Heart left ventricle (tissue), 16 donors: ENCODE data around the gene CDX1. TPM values are rescaled to one million over a fixed set of nuclear protein-coding genes. Genes with fewer than 3 reads are reported as not detected.

ENCODE experiments used
- ATAC-seq, 4 donors: fragments of 200-7000 bp; cut with Tn5 transposase; one replicate each; pipeline ENCODE4 v1.9.1; 2020 to 2022; ENCODE audit warnings: moderate library complexity in 4 of 4, mild to moderate bottlenecking in 3 of 4, moderate number of reproducible peaks in 1 of 4
- DNase-seq, 5 donors: peaks; one replicate each; pipeline ENCODE4 v3.0.0-alpha.2; 2020
- H3K27ac ChIP-seq, 12 donors: fragments of 200-600 bp; sonication (generic) in 4 of 12; one replicate each; pipeline versions ENCODE4 v1.5.0 to v1.8.0; 2016 to 2022; ENCODE audit warnings: mild to moderate bottlenecking in 2 of 12
- H3K27me3 ChIP-seq, 9 donors: fragments of 200-600 bp; sonication (generic) in 2 of 9; one replicate each; pipeline versions ENCODE4 v1.5.1 to v1.8.0; 2016 to 2022; ENCODE audit warnings: mild to moderate bottlenecking in 3 of 9
- H3K36me3 ChIP-seq, 9 donors: fragments of 200-600 bp; sonication (generic) in 2 of 9; one replicate each; pipeline versions ENCODE4 v1.5.0 to v1.8.0; 2018 to 2022; ENCODE audit warnings: mild to moderate bottlenecking in 2 of 9
- H3K4me1 ChIP-seq, 12 donors: fragments of 200-600 bp; sonication (generic) in 4 of 12; one replicate each; pipeline versions ENCODE4 v1.5.0 to v1.8.0; 2016 to 2022; ENCODE audit warnings: mild to moderate bottlenecking in 3 of 12
- H3K4me3 ChIP-seq, 12 donors: fragments of 200-600 bp; sonication (generic) in 4 of 12; one replicate each; pipeline versions ENCODE4 v1.5.0 to v1.8.0; 2017 to 2022; ENCODE audit warnings: mild to moderate bottlenecking in 9 of 12, moderate library complexity in 4 of 12
- H3K9me3 ChIP-seq, 12 donors: fragments of 200-600 bp; sonication (generic) in 4 of 12; one replicate each; pipeline versions ENCODE4 v1.5.0 to v1.8.0; 2016 to 2022; ENCODE audit warnings: mild to moderate bottlenecking in 1 of 12
- CTCF ChIP-seq, 12 donors: fragments of 200-600 bp; sonication (generic) in 4 of 12; IDR thresholded peaks; one replicate each; pipeline versions ENCODE4 v1.5.0 to v1.8.0; 2018 to 2022; ENCODE audit warnings: antibody characterized with exemption in 12 of 12, mild to moderate bottlenecking in 5 of 12
- POLR2A ChIP-seq, 2 donors: fragments of 450-650 bp; IDR thresholded peaks; one replicate each; pipeline ENCODE4 v1.6.1; 2017; ENCODE audit warnings: antibody characterized with exemption in 2 of 2, mild to moderate bottlenecking in 2 of 2, moderate library complexity in 2 of 2
- WGBS, 4 donors: extraction: QIAGEN DNeasy Blood & Tissue Kit in 2 of 4; methylation state at CpG; one replicate each; pipeline versions ENCODE4 v1.1.5 to v1.1.7; 2013 to 2018; 5-methylcytosine and 5-hydroxymethylcytosine counted together
- intact Hi-C, 10 donors: fragments of 100-400 bp; cut with DNase I; formaldehyde crosslinking; loops; one replicate each; pipeline versions ENCODE4 v1.11.1 to v1.14.2; 2022
- polyA plus RNA-seq, 2 donors: library from polyadenylated mRNA; stranded (reverse); fragments of 200-250 nt; gene quantifications; one replicate each; pipeline ENCODE4 v1.2.3, GENCODE V29; 2013
- total RNA-seq, 9 donors: library from RNA; depleted of rRNA in 2 of 9; stranded (reverse); fragments of >200 nt in 2 of 9; fragmentation: NEBNext Ultra II Directional in 3 of 9; extraction: Animal tissue kit (Norgen Biotek cat#: 25700) in 3 of 9; gene quantifications; one replicate each; pipeline versions ENCODE4 v1.1.0 to v1.2.4, GENCODE V29; 2016 to 2023
- donor health status: ischemic (EF 13 %, LVEDD 7.1; RV severe dilation, severe dysfunction).
- donor health status: healthy with polysubstance abuse.
- donor health status: DM: no; HTN: yes; CAD: no.
- donor health status: DM: no; HTN: no; CAD: no.
- donor health status: ischemic (EF 25% LVEDD 6.9; RV normal size, moderate dysfunction).
- donor health status: ischemic (EF 25% LVEDD 5.7; RV mildly dilated, moderate dysfunction).
- donor health status: healthy.
- donor health status: DM: yes; HTN: yes; CAD: no.
- donor health status: ischemic (EF 35%, LVEDD 5.7; RV mildly dilated, moderate dysfunction).
- donor health status: nonischemic (EF 11% LVEDD 7.7; RV severe dilation, severe dysfunction).
- donor health status: DM: yes; HTN: yes; CAD: no.
- donor health status: PGD.
- donor health status: ischemic (EF 29% LVEDD 5.4; RV normal size, mild dysfunction).
- donor health status: nonischemic (EF 23%, LVEDD 6.1; RV moderate dilation, normal function).

Gene CDX1
- total and polyA plus RNA-seq, 11 donors: 0.17 to 0.29 (median 0.29) TPM; not detected in 8

DNA sequence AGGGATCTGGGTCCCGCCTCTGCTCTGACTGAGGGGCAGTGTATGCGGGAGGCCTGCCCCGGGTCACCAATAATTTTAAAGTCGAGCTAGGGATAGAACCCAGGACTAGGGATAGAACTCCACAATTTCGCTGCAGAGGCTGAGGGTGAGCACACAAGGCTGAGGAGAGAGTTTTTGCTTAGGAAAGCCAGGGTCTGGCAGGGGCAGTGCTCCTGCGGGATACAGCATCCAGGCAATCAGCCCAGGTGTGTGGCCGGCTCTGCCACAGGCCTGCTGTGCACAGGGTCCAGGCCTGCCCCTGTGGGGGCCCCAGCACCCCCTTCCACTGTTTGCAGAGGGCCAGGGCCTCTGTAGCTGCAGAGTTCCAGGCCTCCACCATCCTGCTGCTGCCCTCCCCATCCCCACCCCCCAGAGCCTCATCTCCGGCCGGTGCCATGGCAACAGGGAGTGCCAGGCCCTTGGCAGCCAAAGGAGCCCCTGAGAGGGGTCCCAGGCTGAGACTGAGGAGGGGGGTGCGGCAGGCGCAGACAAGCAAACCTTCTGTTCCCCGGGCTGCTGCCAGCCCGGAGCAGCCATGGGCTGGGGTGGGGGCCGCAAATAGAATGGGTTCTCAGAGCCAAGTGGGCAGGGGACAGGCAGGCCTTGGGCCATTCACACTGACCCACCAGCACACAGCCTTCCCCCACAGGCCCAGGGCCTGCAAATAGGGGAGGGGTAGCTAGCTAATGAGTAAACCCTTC lies 19.5 kb upstream of the CDX1 start:
- TF ChIP-seq CTCF (IDR thresholded peaks at IDR 0.05): no peak
- TF ChIP-seq POLR2A (IDR thresholded peaks at IDR 0.05): no peak
- Histone ChIP-seq H3K4me3 (peak overlapping the region in 8 of 12 donors; percentile 10 to 81 (median 24)), H3K36me3 (peaks cover 0 to 11% (median 0%) of the 10 kb centered on the region in 9 donors), H3K27ac (peak overlapping the region in 11 of 12 donors; percentile 2 to 96 (median 82)), H3K4me1 (peaks cover 0 to 75% (median 37%) of the 10 kb centered on the region in 12 donors), H3K9me3 (no peaks in the 10 kb centered on the region), H3K27me3 (no peaks in the 10 kb centered on the region)
- DNase-seq: no peak
- intact Hi-C loops: no loop called here
- 79 to 89% (median 82%) methylated on average over 6 to 14 of the region's 14 CpGs for WGBS, 4 donors
- no peak for ATAC-seq

DNA sequence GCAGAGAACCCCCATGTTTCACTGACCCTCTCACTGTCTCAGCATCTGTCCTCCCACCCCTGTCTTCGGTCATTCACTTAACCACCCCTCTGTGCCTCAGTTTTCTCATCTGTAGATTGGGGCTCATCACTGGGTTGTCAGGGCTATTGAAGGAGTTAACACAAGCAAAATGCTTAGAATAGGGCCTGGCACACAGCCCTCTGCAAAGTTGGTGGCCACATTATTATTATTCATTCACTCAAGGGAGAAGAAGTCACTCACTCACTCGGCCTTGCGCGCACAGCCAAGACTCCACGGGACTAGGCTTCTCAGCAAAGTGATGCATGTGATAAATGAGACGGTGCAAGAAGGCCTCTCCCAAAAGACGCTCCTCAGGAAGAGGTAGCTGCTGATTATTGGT lies 18.9 kb upstream of the CDX1 start:
- no peaks in the 10 kb centered on the region for H3K27me3 ChIP-seq
- peak overlapping the region in 8 of 12 donors; percentile 12 to 81 (median 28) for H3K4me3 ChIP-seq
- H3K36me3 ChIP-seq: peaks cover 0 to 17% (median 0%) of the 10 kb centered on the region in 9 donors
- WGBS, 4 donors: 68 to 79% (median 71%) methylated on average over 7 of the region's 7 CpGs
- no peak for DNase-seq
- peak overlapping the region; percentile 2 to 96 (median 81) for H3K27ac ChIP-seq
- peaks cover 0 to 69% (median 31%) of the 10 kb centered on the region in 12 donors for H3K4me1 ChIP-seq
- intact Hi-C loops: no loop called here
- no peak for ATAC-seq
- TF ChIP-seq CTCF (IDR thresholded peaks at IDR 0.05) (no peak), POLR2A (IDR thresholded peaks at IDR 0.05) (no peak)
- H3K9me3 ChIP-seq: no peaks in the 10 kb centered on the region

DNA sequence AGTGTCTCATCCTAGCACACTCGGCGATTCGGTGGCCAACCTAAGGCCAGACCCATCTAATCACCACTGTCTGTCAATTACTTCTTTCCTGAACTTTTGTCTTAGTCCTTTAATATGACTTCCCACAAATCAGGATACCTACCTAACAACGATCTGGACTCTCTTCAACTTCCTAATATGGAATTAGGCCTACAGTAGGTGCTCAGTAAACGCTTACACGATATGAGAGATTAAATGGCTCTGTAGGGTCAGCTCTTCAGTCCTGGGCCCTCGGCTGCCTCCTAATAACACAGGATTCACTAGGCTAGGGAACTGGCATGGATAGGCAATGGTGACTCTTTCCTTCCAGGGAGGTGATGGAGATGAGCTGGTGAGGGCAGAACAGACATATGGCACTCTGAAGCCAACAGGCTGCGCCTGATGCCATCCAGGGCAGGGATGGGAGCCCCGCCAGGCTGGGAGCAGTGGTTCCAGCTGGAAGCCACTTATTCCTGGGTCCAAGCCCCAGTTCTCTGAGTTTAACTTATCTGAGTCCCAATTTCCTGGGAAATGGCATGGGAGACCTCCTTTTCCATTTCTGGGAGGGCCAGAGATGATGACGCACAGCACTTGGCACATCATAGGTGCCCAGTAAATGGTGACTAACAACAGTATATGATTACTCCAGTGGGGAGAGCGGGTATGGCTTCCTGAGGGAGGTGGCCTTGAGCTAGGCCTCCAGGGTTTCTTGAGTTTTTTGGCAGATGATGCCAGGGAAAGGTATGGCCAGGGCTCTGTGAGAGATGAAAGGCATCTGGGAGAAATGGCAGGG lies 18.3 kb upstream of the CDX1 start:
- peaks cover 0 to 21% (median 0%) of the 10 kb centered on the region in 9 donors for H3K36me3 ChIP-seq
- TF ChIP-seq POLR2A (IDR thresholded peaks at IDR 0.05): no peak
- no peak for TF ChIP-seq CTCF (IDR thresholded peaks at IDR 0.05)
- H3K9me3 ChIP-seq: no peaks in the 10 kb centered on the region
- WGBS, 4 donors: 70 to 84% (median 79%) methylated on average over 10 to 11 of the region's 11 CpGs
- intact Hi-C loops: no loop called here
- peak overlapping the region in 8 of 12 donors; percentile 12 to 81 (median 40) for H3K4me3 ChIP-seq
- ATAC-seq (no peak), DNase-seq (no peak)
- H3K27me3 ChIP-seq: no peaks in the 10 kb centered on the region
- H3K4me1 ChIP-seq: peaks cover 0 to 62% (median 25%) of the 10 kb centered on the region in 12 donors
- H3K27ac ChIP-seq: peak overlapping the region; percentile 2 to 96 (median 81)

DNA sequence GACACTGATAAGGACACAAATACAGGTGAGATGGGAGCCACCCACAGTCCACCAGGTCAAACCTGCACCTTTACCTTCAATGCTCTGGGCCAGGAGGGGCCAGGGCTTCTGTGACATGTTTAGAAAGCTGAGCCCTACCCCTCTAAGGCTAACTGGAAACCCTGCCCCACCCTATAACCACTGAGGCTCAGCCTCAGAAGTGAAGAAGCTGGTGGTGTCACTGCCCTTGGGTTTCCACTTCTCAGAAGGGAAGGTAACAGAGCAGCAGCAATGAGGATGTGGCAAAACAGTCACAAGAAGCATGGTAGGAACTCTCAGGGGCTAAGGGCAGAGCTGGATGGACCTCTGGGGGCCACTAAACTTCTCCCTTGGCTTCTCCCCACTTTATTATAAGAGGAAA lies 17.0 kb upstream of the CDX1 start:
- ATAC-seq (no peak), DNase-seq (no peak)
- no peaks in the 10 kb centered on the region for H3K27me3 ChIP-seq
- intact Hi-C loops: no loop called here
- peaks cover 0 to 50% (median 16%) of the 10 kb centered on the region in 12 donors for H3K4me1 ChIP-seq
- peak overlapping the region in 9 of 12 donors; percentile 4 to 81 (median 62) for H3K4me3 ChIP-seq
- H3K27ac ChIP-seq: peak overlapping the region in 11 of 12 donors; percentile 3 to 96 (median 79)
- TF ChIP-seq POLR2A (IDR thresholded peaks at IDR 0.05) (no peak), CTCF (IDR thresholded peaks at IDR 0.05) (no peak)
- peaks cover 0 to 24% (median 0%) of the 10 kb centered on the region in 9 donors for H3K36me3 ChIP-seq
- H3K9me3 ChIP-seq: no peaks in the 10 kb centered on the region
